GM19455 (cell line): ENCODE results near the gene KCNG1.

ENCODE experiments used
- ATAC-seq: cut with Tn5 transposase; IDR thresholded peaks from one replicate; pipeline ENCODE4 v1.9.1; 2021; ENCODE audit not compliant: unreplicated experiment

KCNG1 gene

DNA sequence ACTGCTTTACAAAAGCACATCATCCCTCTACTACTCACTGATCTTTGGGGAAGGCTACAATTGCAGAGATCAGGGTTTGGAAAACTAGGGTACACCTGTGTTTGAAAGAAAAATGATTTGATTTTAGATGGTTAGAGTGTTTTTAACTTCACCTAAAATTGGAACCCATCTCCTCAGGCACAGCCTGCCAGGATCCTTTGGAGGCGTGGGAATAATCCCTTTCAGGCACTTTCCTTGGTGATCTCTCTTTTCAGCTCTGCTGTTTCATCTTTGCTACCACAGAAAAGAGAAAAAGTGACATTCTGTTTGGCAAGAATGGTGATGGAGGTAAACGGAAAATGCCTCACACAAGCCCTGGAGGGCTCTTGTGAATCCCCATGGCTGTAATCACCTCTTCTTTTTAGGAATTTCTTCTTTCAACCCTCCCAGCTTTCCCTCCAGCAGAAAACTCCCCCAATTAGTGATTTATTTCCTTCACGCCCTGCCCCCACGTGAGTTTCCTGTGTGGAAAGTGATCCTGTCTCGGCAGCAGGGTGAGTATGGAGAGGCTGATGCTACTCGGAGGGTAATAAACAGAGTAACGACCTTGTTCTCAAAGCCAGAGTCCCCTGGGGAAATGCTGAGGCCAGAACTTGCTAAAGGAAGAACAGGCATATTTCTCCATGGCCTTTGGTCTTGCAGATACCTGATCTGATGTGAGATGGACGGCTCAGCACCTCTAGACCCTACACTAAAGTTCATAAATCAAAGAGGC is 9.2 kb downstream of the KCNG1 start:
- ATAC-seq = no peak

- ATAC-seq = no peak
Observed at GRCh38 chr20:51012357-51012756, 10.6 kb downstream of the KCNG1 start.

GRCh38 chr20:51011479-51011878 is 11.4 kb downstream of the KCNG1 start:
- no peak for ATAC-seq

GRCh38 chr20:51010932-51011331 is 12.0 kb downstream of the KCNG1 start:
- no peak for ATAC-seq

DNA sequence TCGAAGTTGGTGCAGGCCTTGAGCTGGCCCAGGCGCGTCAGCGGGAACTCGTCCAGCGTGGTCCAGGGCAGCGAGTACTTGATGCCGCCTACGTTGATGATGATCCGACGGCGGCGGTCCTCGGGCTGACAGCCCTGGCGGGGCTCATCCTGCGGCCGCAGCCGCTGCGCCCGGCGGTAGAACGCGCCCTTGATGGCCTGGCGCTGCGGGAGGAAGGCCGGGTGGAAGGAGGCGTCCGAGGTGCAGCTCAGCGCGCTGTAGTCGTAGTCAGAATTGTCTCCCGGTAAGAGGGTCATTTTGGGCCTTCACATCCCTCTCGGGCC is 12.9 kb downstream of the KCNG1 start:
- ATAC-seq = no peak

GRCh38 chr20:51009303-51010042 is 13.4 kb downstream of the KCNG1 start:
- ATAC-seq = no peak

GRCh38 chr20:51008718-51009117 is 14.2 kb downstream of the KCNG1 start:
- no peak for ATAC-seq

DNA sequence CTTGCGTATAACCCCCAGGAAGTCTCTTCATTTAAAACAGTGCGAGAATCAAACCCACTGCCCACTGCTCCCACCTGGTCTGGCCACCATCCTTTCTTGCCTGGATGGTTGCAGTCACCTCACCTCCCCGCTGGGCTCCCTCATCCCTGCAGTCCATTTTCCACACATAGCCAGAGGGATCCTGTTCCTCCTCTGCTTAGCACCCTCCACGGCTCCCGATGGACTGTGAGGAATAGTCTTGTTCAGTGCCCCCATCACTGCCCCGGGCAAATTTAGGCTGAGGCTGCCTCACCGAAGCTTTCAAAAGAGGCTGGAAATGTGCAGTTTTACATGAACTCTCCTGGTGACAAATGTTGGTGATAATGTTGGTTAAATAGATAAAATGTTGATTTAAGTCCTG is 17.7 kb downstream of the KCNG1 start:
- no peak for ATAC-seq

GRCh38 chr20:51004781-51005180 is 18.1 kb downstream of the KCNG1 start:
- ATAC-seq = no peak

- ATAC-seq = no peak
Observed at GRCh38 chr20:51004305-51004727, 18.6 kb downstream of the KCNG1 start.

DNA sequence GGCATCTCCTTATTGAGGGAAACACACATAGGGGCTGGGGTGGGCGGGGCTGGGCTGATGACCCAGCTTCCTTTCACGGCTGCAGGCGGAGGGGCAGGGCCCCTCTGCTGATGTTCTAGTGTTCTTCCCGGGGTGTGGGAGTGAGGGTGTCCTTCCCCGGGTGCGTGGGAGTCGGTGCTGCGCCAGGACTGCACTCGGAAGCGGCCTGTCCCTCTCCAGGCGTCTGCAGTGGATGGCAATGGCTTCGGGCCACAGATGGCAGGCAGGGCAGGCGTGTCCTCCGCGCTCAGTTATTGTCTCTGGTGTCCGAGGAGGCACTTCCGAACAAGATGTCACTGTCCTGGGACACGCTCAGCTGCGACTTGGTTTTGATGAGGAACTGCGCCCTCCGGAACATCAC is 19.2 kb downstream of the KCNG1 start:
- no peak for ATAC-seq

DNA sequence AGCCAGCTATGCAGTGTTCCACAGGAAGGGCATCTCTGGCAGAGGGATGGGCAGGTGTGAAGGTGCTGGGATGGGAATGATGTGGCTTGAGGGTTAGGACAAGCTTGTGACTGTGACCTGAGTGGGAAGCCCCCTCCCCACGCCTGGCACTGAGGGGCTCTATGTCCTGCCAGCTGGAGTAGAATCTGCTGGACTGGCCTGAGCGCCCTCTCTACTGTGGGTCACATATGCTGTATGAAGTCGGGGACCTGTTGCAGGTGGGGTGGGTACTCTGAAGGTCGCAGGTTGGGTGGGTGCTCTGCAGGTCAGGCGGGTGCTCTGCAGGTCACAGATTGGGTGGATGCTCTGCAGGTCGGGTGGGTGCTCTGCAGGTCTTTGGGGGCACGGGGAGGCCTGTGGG is 20.3 kb downstream of the KCNG1 start:
- no peak for ATAC-seq

GRCh38 chr20:51001430-51002265 is 21.3 kb downstream of the KCNG1 start:
- ATAC-seq = no peak

DNA sequence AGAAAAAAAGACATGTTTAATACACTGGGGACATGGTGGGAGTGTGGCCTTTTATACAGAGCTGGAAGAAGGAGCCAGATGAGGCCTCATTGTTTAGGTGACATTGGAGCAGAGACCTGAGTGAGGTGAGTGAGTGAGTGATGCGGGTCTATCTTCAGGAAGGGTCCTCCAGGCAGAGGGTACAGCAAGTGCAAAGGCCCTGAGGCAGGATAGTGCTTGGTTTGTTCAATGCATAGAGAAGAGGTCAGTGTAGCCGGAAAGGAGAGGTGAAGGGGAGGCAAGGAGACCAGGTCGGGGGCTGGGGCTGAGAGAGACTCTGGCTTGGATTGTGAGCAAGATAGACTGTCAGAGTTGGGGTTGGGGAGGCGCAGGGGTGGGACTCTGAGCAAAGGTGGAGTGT is 23.6 kb downstream of the KCNG1 start:
- ATAC-seq = no peak

- no peak for ATAC-seq
Observed at GRCh38 chr20:50996901-50997865, 25.7 kb downstream of the KCNG1 start.

DNA sequence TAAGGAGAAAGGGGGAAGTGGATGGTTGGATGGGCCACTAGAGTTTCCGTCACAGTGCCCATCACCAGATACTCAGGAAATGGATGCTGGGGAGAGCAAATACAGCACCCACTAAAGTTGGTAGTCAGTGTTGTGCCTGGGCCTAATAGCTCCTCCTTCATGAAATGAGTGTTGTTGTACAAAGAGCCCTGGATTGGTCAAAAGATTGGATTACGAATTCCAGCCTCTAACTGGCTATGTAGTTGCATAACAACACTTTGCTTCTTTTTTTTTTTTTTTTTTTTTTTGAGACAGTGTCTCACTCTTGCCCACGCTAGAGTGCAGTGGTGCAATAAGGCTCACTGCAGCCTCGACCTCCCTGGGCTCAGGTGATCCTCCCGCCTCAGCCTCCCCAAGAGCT is 27.4 kb downstream of the KCNG1 start:
- ATAC-seq = no peak

GRCh38 chr20:50993876-50994275 is 29.0 kb downstream of the KCNG1 start:
- no peak for ATAC-seq

- ATAC-seq = no peak
Observed at GRCh38 chr20:50992733-50993457, 30.0 kb downstream of the KCNG1 start.

GRCh38 chr20:50992336-50992732 is 30.6 kb downstream of the KCNG1 start:
- ATAC-seq = no peak

- ATAC-seq = no peak
Observed at GRCh38 chr20:50991076-50991475, 31.8 kb downstream of the KCNG1 start.
